Neural progenitor cell (in vitro differentiated cells): Measurements from ENCODE around the gene MSLN. TPM values are rescaled to one million over a fixed set of nuclear protein-coding genes. Genes with fewer than 3 reads are reported as not detected.
A peak's percentile ranks its signal among the peaks of the same experiment; 100 is the strongest.

Experiments used
- DNase-seq: peaks from one replicate; pipeline ENCODE4 v3.0.0-alpha.2; 2016; ENCODE audit warnings: low spot score
- H2AFZ ChIP-seq: fragments of 200-600 bp; sonication (generic); replicated peaks from 2 replicates; pipeline ENCODE4 v1.6.1; 2016; ENCODE audit warnings: antibody characterized with exemption
- H3F3A ChIP-seq: fragments of 200-600 bp; sonication (generic); 2 replicates; pipeline ENCODE4 v1.6.1; 2016; ENCODE audit warnings: antibody characterized with exemption, low read depth
- H3K27ac ChIP-seq: fragments of 200-600 bp; sonication (generic); 2 replicates; pipeline ENCODE4 v1.5.1; 2016; ENCODE audit warnings: mild to moderate bottlenecking
- H3K27me3 ChIP-seq: fragments of 200-600 bp; sonication (generic); 2 replicates; pipeline ENCODE4 v1.6.1; 2016; ENCODE audit warnings: mild to moderate bottlenecking, moderate library complexity
- H3K36me3 ChIP-seq: fragments of 200-600 bp; sonication (generic); 2 replicates; pipeline ENCODE4 v1.5.1; 2016
- H3K4me1 ChIP-seq: fragments of 200-600 bp; sonication (generic); 2 replicates; pipeline ENCODE4 v1.6.1; 2016; ENCODE audit warnings: mixed run types
- H3K4me2 ChIP-seq: fragments of 200-600 bp; sonication (generic); 2 replicates; pipeline ENCODE4 v1.6.1; 2016
- H3K4me3 ChIP-seq: fragments of 200-600 bp; sonication (generic); 2 replicates; pipeline ENCODE4 v1.5.1; 2016
- H3K79me2 ChIP-seq: fragments of 200-600 bp; sonication (generic); 2 replicates; pipeline ENCODE4 v1.6.1; 2016; ENCODE audit warnings: low read depth
- H3K9ac ChIP-seq: fragments of 200-600 bp; sonication (generic); 2 replicates; pipeline ENCODE4 v1.6.1; 2016
- H3K9me3 ChIP-seq: fragments of 200-600 bp; sonication (generic); 2 replicates; pipeline ENCODE4 v1.5.1; 2016; ENCODE audit warnings: low read depth
- H4K20me1 ChIP-seq: fragments of 200-600 bp; sonication (generic); 2 replicates; pipeline ENCODE4 v1.6.1; 2016; ENCODE audit warnings: low read depth
- H3K27ac Mint-ChIP-seq: 3 replicates; pipeline ENCODE4 v1.8.0; 2021; ENCODE audit warnings: mixed read lengths
- H3K27me3 Mint-ChIP-seq: 2 replicates; pipeline ENCODE4 v1.8.0; 2022; ENCODE audit warnings: low read depth, mild to moderate bottlenecking, inconsistent platforms, moderate library complexity, mixed read lengths; ENCODE audit not compliant: insufficient read depth
- H3K36me3 Mint-ChIP-seq: 3 replicates; pipeline ENCODE4 v1.8.0; 2021; ENCODE audit warnings: mixed read lengths
- H3K4me1 Mint-ChIP-seq: 3 replicates; pipeline ENCODE4 v1.8.0; 2021; ENCODE audit warnings: mixed read lengths
- H3K4me3 Mint-ChIP-seq: 3 replicates; pipeline ENCODE4 v1.8.0; 2021; ENCODE audit warnings: mild to moderate bottlenecking, moderate library complexity, mixed read lengths
- H3K9me3 Mint-ChIP-seq: 3 replicates; pipeline ENCODE4 v1.8.0; 2020; ENCODE audit warnings: mixed read lengths
- EZH2 ChIP-seq: fragments of 200-600 bp; sonication (generic); IDR thresholded peaks from 2 replicates; pipeline ENCODE4 v1.6.1; 2017; ENCODE audit warnings: antibody characterized with exemption, mild to moderate bottlenecking, moderate library complexity
- EZH2phosphoT487 ChIP-seq: fragments of 200-600 bp; sonication (generic); IDR thresholded peaks from 2 replicates; pipeline ENCODE4 v1.6.1; 2017; ENCODE audit warnings: antibody characterized with exemption
- total RNA-seq: library from RNA; depleted of rRNA; stranded (reverse); fragments of >200 nt; gene quantifications from 2 replicates; pipeline ENCODE4 v1.2.3, GENCODE V29; 2015; ENCODE audit warnings: low replicate concordance
- TF ChIP-seq, protein P1 (sequence below): fragments of 200-600 bp; sonication (generic); IDR thresholded peaks from 2 replicates; pipeline ENCODE4 v1.5.1; 2017; ENCODE audit warnings: antibody characterized with exemption, mild to moderate bottlenecking

MSLN gene
- total RNA-seq, 1 donor from 2014 or later: 0.82 TPM

DNA sequence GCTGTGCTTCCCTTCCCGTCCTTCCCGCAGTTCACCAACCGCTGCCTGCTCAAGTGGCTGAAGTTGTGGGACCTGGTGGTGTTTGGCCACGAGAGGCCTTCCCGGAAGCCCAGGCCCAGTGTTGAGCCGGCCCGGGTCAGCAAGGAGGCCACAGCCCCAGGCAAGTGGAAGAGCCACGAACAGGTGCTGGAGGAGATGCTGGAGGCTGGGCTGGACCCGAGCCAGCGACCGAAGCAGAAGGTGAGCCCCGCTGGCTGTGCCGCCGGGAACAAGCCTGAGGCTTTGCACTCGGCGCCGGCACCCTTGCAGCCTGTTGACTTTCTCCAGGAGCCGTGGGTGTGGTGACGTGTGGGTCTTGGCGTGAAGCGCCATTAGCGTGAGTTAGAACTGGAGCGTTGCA is 30.6 kb downstream of the MSLN start:
- H2AFZ ChIP-seq: no peak overlapping the region
- no peak for DNase-seq
- H3K4me3 ChIP-seq: no peak overlapping the region
- no peaks in the 10 kb centered on the region for H3F3A ChIP-seq
- H3K36me3 ChIP-seq: no peaks in the 10 kb centered on the region
- H3K4me1 ChIP-seq: peaks cover 7% of the 10 kb centered on the region
- no peak overlapping the region for H3K9ac ChIP-seq
- no peak overlapping the region for H3K27ac ChIP-seq
- Mint-ChIP-seq H3K4me3 (peak overlapping the region; percentile 77), H3K27ac (no peak overlapping the region), H3K9me3 (no peaks in the 10 kb centered on the region), H3K27me3 (peaks cover 2% of the 10 kb centered on the region), H3K4me1 (peaks cover 5% of the 10 kb centered on the region), H3K36me3 (peaks cover 6% of the 10 kb centered on the region)
- TF ChIP-seq, protein P1, sequence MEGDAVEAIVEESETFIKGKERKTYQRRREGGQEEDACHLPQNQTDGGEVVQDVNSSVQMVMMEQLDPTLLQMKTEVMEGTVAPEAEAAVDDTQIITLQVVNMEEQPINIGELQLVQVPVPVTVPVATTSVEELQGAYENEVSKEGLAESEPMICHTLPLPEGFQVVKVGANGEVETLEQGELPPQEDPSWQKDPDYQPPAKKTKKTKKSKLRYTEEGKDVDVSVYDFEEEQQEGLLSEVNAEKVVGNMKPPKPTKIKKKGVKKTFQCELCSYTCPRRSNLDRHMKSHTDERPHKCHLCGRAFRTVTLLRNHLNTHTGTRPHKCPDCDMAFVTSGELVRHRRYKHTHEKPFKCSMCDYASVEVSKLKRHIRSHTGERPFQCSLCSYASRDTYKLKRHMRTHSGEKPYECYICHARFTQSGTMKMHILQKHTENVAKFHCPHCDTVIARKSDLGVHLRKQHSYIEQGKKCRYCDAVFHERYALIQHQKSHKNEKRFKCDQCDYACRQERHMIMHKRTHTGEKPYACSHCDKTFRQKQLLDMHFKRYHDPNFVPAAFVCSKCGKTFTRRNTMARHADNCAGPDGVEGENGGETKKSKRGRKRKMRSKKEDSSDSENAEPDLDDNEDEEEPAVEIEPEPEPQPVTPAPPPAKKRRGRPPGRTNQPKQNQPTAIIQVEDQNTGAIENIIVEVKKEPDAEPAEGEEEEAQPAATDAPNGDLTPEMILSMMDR: no peak
- TF ChIP-seq EZH2phosphoT487: no peak
- no peak for TF ChIP-seq EZH2
- H3K27me3 ChIP-seq: no peaks in the 10 kb centered on the region
- H3K9me3 ChIP-seq: no peaks in the 10 kb centered on the region
- peaks cover 51% of the 10 kb centered on the region for H4K20me1 ChIP-seq
- no peak overlapping the region for H3K4me2 ChIP-seq
- peaks cover 27% of the 10 kb centered on the region for H3K79me2 ChIP-seq

DNA sequence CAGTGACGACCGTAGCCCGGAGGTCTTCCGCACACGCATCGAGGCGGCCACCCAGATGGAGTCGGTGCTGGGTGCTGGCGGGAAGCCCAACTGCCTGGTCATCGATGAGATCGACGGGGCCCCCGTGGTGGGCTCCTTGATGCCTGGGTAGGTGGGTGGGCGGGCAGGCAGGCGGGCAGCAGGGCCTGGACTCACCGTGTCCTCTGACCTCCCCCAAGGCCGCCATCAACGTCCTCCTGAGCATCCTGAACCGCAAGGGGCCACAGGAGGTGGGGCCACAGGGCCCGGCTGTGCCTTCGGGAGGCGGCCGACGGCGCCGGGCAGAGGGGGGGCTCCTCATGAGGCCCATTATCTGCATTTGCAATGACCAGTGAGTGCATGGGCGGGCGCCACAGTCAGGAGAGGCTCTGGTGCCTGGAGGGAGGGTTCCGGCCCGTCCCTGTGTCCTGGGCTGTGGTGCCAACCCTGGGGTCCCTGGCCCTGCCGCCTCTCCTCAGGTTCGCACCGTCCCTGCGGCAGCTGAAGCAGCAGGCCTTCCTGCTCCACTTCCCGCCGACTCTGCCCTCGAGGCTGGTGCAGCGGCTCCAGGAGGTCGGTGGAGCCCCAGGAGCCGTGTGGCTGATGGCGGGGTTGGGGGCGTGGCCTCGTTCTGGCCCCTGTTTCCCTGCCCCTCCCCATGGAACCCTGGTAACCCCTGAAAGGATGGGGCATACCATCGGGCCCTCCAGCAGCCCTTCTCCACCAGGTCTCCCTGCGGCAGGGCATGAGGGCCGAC is 31.9 kb downstream of the MSLN start:
- no peak overlapping the region for H3K27ac Mint-ChIP-seq
- H3K4me1 ChIP-seq: peaks cover 7% of the 10 kb centered on the region
- H3K4me2 ChIP-seq: no peak overlapping the region
- H3K36me3 ChIP-seq: no peaks in the 10 kb centered on the region
- H2AFZ ChIP-seq: no peak overlapping the region
- peaks cover 2% of the 10 kb centered on the region for H3K27me3 Mint-ChIP-seq
- peaks cover 24% of the 10 kb centered on the region for H3K79me2 ChIP-seq
- peaks cover 6% of the 10 kb centered on the region for H3K36me3 Mint-ChIP-seq
- H4K20me1 ChIP-seq: peaks cover 45% of the 10 kb centered on the region
- no peak overlapping the region for H3K4me3 ChIP-seq
- H3K27ac ChIP-seq: no peak overlapping the region
- no peaks in the 10 kb centered on the region for H3K27me3 ChIP-seq
- no peaks in the 10 kb centered on the region for H3K9me3 Mint-ChIP-seq
- H3K9me3 ChIP-seq: no peaks in the 10 kb centered on the region
- TF ChIP-seq EZH2phosphoT487 (no peak), EZH2 (no peak)
- TF ChIP-seq, protein P1: no peak
- no peak overlapping the region for H3K9ac ChIP-seq
- peaks cover 5% of the 10 kb centered on the region for H3K4me1 Mint-ChIP-seq
- no peak overlapping the region for H3K4me3 Mint-ChIP-seq
- no peaks in the 10 kb centered on the region for H3F3A ChIP-seq
- DNase-seq: no peak

GRCh38 chr16:793414-793813 is 32.9 kb downstream of the MSLN start:
- Histone ChIP-seq H3K9ac (no peak overlapping the region), H3K27ac (no peak overlapping the region), H4K20me1 (peaks cover 39% of the 10 kb centered on the region), H3F3A (no peaks in the 10 kb centered on the region), H3K9me3 (no peaks in the 10 kb centered on the region), H3K4me3 (no peak overlapping the region), H3K36me3 (no peaks in the 10 kb centered on the region), H2AFZ (no peak overlapping the region), H3K4me2 (no peak overlapping the region), H3K4me1 (peaks cover 7% of the 10 kb centered on the region), H3K79me2 (peaks cover 17% of the 10 kb centered on the region), H3K27me3 (no peaks in the 10 kb centered on the region)
- TF ChIP-seq EZH2: no peak
- TF ChIP-seq EZH2phosphoT487: no peak
- TF ChIP-seq, protein P1: no peak
- Mint-ChIP-seq H3K9me3 (no peaks in the 10 kb centered on the region), H3K27me3 (peaks cover 5% of the 10 kb centered on the region), H3K27ac (no peak overlapping the region), H3K36me3 (peaks cover 9% of the 10 kb centered on the region), H3K4me3 (peak overlapping the region; percentile 21), H3K4me1 (peaks cover 3% of the 10 kb centered on the region)
- DNase-seq: no peak
